HG02852 (cell line): ENCODE results near the gene PFKFB3.
"Not testable (repeated sequence)": the region's sequence is repeated elsewhere in the genome, so short reads cannot be mapped to it uniquely, and the experiment has no call there.

Experiments
- ATAC-seq: cut with Tn5 transposase; IDR thresholded peaks from one replicate; pipeline ENCODE4 v1.9.1; 2021; ENCODE audit warnings: mild to moderate bottlenecking, moderate library complexity; ENCODE audit not compliant: unreplicated experiment

Gene PFKFB3

DNA sequence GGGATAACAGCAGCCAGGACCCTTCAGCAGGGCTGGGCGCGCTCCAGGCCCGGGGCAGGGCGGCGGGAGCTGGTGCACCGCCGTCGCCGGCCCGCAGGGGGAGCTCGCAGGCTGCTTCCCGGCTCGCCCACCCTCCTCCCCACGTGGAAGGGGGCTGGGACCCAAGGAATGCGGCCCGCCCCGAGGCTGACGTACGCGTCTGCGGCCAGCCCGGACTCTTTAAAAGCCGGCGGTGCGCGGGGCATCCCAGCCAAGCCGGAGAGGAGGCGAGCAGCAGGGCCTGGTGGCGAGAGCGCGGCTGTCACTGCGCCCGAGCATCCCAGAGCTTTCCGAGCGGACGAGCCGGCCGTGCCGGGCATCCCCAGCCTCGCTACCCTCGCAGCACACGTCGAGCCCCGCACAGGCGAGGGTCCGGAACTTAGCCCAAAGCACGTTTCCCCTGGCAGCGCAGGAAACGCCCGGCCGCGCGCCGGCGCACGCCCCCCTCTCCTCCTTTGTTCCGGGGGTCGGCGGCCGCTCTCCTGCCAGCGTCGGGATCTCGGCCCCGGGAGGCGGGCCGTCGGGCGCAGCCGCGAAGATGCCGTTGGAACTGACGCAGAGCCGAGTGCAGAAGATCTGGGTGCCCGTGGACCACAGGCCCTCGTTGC, at the start of gene PFKFB3:
PFKFB3 (plus strand) TSS at position 249 of the 647 bp plus-strand sequence; CDS start at position 578, 329 bp downstream.
- peak; percentile 62 for ATAC-seq

DNA sequence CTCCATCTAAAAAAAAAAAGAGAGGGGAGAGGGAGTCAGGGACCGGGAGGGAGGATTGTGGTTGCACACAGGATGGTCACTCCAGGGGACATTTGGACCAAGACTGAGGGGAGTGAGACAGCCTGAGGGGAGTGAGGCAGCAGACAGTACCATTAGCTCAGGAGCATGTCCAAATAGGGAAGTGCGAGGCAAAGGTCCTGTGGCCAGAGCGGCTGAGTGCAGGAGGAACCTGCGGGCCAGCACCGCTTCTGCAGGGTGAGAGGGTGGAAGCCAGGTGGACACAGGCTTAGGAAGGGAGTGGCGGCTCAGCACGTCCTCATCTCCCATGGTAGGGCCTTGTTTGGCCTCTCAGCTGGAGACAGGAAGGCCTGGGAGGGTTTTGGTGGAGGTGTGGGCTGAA, 48.9 kb upstream of the PFKFB3 start:
- no peak for ATAC-seq

DNA sequence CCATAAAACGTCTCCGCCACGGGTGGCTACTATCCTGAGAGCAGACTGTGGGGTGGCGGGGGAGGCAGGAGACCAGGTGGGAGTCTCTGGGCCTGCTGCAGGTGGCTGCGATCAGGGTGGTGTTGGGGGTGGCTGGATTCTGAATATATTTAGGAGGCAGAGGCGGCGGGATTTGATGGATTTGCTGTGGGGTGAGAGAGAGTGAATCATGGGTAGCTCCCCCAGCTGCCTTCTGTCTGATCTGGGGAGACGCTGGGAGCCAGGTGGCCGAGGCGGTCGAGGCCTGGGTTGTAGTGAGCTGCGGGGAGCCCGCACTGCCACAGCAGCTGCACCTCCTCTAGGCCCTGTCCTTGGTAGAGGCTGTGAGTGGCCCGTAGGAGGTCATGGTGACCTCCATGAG, 48.2 kb upstream of the PFKFB3 start:
- no peak for ATAC-seq

DNA sequence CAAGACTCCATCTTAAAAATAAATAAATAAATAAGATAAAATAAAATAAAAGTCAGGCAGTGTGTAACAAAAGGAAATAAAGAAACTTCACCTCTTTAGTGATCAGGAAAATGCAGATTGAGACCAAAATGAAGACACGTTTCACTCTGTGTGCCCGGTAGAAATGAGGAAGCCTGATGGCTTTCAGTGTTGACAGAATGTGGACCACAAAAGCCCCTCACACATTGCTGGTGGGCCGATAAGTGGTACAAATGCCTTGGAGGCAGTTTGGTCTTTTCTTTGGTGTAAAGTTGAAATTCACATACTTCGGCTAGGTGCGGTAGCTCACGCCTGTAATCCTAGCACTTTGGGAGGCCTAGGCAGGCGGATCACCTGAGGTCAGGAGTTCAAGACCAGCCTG, 44.5 kb upstream of the PFKFB3 start:
- ATAC-seq, result no peak

DNA sequence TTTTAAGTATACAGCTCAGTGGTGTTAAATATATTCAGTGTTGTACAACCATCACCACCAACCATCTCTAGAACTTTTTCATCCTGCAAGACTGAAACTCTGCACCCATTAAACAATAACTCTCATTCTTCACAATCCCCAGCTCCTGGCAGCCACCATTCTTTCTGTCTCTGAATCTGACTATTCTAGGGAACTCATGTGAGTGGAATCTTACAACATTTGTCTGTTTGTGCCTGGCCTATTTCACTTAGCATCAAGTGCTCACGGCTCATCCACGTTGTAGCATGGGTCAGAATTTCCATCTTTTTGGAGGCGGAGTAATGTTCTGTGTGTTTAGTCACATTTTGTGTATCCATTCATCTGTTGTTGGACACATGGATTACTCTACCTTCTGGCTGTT, 40.8 kb upstream of the PFKFB3 start:
- ATAC-seq, result no peak

DNA sequence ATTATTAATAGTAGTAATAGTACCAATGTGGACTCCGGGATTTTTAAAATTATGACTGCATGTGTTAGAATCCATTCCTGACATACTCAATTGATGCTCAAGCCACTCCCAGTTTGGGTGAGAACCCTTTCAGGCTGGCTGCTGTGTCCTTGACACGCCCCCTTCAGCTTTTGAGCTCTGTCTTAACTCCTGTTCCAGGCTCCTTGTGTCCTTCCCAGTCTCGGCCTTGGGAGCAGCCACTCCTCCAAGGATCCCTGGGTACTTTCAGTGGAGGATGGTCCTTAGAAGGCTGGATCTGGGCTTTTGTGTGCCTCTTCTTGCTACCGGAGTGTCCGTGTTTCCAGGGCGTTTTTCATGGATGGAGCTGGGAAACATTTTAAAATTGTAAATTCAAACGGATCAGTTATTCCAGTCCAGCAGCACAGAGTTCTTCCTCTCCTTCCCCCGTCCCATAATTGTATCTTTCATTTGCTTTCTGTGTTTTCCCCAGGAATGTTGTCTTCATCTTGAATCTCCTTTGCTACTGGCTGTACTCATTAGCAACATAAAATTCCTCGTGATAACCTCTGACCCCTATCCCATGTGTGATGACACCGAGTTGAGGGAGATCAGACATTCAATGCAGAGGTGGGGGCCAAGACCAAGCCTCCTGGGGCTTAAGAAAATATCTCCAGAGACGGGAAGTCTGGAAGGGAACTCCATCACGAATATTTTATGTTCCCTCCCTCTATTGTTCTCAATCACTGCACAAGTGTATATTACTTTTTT, 40.0 kb upstream of the PFKFB3 start:
- ATAC-seq, result no peak

DNA sequence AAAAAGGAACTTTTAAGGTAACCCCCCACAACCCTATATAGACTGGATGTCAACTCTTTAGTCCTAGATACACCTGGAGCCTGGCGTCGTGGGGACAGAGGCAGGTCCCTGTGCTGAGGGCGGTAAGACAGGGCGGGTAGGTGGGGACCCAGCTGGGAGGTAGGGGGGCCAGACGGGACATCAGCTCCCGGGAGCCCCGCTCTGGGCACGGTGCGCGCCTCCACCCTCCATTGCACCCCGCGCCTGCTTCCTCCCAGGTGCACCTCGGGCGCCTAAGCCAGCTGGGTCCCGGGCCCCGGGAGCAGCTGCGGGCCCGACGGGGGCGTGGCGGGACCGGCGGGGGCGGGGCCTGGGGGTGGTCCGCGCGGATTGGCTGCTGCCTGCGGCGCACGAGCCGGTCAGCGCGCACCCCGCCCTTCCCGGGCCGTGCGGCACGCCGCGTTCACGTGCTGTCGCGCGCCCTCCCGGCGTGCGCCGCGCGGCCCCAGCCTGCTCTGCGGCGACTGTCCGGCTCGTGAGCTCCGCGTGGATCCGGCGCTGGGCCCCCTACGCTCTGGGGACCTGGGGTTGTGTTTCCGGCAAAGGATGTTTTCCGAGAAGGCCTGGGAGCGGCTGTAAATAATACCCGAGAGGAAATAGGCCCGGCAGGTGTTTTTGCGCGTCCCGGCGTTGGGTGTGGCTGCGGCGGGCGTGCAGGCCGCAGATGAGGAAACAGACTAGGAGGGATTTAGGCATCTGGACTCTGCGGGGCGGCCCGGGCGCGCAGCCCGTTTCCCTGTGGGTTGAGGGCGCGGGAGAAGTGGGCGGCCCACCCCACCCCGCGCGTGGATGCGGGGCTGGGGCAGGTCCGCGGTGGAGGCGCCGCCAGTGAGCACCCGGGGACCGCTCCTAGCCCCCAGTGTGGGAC, 39.1 kb upstream of the PFKFB3 start:
- peak; percentile 96 for ATAC-seq

DNA sequence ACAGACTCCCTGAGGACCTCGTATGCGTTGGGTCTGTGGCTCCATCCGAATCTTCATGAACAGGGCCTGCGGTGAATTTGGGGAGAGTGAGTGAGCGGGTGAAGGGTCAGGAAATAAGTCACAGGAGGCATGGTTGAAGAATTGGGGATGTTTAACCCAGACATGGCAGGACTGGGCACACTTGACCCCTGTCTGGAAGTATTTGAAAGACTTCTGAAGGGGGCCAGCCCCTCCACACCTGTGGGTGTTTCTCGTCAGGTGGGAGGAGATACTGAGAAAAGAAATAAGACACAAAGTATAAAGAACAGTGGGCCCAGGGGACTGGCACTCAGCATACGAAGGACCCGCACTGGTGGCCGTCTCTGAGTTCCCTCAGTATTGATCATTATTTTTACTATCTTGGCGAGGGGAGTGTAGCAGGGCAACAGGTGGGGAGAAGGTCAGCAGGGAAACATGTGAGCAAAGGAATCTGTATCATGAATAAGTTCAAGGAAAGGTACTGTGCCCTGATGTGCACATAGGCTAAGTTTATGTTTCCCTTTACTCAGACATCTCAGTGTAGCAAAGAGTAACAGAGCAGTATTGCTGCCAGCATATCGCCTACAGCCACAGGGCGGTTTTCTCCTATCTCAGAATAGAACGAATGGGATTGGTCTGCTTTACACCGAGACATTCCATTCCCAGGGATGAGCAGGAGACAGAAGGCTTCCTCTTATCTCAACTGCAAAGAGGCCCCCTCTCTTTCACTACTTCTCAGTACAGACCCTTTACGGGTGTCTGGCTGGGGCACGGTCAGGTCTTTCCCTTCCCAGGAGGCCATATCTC, 38.2 kb upstream of the PFKFB3 start:
- no peak for ATAC-seq

DNA sequence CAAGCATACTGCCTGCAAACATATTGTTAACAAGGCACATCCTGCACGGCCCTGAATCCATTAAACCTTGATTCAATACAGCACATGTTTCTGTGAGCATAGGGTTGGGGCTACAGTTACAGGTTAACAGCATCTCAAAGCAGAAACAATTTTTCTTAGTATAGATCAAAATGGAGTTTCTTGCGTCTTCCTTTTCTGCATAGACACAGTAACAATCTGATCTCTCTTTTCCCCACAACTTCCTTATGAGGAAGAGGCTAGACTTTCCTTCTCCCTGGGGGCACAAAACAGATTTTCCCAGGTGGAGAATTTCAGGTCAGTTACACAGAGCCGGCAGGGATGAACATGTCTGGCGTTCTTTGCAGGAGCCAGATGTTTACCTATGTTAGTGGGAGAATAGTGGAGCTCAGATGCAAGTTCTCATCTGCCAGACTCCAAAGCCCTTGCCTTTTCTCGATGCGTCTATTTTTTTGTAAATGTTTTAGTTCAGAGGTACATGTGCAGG, 37.5 kb upstream of the PFKFB3 start:
- no peak for ATAC-seq

DNA sequence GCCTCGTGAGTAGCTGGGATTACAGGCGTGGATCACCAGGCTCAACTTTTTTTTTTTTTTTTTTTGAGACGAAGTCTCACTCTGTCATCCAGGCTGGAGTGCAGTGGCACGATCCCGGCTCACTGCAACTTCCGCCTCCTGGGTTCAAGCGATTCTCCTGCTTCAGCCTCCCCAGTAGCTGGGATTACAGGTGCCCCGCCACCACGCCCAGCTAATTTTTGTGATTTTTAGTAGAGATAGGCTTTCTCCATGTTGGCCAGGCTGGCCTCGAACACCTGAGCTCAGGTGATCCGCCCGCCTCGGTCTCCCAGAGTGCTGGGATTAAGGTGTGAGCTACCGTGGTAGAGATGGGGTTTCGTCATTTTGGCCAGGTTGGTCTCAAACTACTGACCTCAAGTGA, 36.8 kb upstream of the PFKFB3 start:
- not testable (repeated sequence) for ATAC-seq

DNA sequence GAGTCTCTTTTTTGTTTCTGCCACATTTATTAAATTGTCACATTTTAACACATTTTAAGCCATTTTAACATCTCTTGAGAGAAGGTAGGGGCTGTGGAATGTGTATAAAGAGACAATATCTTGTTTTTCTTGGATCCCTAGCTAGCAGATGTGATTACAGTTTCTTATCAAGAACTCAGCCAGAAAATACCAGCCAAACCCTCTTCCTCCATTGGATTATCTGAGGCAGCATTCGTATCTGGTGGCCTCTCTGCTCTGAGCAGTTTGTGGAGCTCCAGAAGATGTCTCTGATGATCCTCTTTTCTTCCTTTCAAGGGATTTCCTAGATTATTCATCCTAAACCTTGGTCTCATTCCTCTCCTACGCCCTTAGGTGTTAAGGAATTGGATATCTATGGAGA, 35.3 kb upstream of the PFKFB3 start:
- ATAC-seq, result no peak

DNA sequence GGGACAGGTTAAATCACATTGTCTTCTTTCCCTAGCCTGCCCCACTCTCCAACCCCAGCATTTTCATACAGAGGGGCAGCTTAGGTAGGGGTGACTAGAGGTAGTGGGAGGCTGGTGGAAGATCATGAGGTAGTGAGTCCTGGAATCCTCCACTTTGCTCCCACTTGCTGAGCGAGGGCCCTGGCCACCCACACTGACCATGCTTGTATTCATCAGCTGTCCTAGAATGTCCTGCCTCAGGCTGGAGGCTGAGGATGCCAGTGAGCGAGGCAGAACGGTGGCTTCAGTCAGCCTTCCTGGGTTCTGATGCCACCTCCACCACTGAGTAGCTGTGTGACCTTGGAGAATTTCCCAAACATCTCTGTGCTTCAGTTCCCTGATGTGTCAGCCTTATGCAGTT, 34.6 kb upstream of the PFKFB3 start:
- ATAC-seq, result no peak

DNA sequence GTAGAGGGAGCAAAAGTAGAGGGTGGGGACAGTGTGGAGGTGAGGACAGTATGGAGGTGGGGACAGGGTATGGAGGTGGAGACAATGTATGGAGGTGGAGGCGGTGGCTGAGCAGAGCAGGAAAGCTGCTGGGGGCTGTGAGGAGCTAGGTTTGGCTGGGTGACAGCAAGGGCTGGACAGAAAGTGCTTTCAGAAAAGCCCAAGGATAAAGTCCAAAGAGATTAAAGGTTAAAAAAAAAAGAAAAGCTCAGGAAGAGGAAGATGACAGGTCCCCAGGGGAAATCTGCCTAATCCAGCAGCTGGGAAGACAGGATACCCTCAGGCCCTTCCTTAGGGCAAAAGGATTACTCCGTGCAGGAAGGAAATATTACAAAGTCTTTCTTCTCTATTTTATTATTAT, 32.1 kb upstream of the PFKFB3 start:
- ATAC-seq, result no peak

DNA sequence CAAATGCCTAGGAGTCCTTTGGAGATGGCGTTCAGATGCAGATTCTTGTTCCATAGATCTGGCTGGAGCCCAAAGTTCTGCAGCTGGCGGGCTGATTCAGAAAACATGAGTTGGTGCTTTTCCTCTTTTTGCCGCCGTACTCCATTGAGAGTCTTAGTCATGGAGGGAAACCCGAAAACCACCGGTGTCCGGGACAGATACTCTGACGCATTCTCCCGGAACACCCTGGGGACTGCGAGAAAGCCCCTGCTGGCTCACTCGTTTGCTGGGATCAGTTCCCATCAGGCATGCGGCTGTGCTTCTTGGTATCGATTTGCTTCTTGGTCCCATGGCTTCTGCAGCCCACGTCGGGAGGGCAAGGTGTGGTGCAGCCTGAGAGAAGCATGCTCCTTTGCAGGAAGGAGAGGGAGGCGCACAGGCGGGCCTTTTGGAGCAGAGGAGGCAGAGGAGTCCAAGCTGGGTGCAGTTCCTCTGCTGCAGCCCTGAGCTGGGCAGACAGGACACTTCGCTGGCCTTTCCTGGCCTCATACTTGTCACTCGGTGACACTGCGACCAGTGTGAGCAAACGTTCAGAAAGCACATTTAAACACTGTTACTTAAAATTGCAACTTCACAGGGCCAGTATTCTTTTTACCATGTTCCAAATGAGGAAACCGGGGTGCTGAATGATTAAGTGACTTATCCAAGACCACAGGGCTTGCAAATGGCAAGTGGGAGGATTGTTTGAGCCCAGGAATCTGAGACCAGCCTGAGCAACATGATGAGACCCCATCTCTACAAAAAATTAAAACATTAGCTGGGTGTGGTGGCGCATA, 30.6 kb upstream of the PFKFB3 start:
- no peak for ATAC-seq

DNA sequence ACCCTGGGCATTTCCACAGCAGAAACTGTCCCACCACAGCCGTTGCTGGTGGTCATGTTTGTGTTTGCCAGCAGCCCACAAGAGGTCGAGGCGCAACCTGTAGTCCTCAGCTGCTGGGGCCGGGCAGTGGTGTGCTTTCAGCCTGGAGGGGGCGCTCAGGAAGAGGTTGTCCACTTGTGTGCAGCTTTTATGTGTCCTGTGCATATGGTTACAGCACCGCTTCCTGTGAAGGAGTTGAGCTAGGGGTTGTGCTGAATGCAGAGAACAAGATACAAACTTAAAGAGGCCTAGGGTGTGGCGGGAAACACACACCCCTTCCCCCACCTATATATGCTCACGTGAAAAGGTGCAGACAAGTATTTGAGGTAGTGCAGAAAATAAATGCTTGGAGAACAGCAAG, 29.5 kb upstream of the PFKFB3 start:
- no peak for ATAC-seq

DNA sequence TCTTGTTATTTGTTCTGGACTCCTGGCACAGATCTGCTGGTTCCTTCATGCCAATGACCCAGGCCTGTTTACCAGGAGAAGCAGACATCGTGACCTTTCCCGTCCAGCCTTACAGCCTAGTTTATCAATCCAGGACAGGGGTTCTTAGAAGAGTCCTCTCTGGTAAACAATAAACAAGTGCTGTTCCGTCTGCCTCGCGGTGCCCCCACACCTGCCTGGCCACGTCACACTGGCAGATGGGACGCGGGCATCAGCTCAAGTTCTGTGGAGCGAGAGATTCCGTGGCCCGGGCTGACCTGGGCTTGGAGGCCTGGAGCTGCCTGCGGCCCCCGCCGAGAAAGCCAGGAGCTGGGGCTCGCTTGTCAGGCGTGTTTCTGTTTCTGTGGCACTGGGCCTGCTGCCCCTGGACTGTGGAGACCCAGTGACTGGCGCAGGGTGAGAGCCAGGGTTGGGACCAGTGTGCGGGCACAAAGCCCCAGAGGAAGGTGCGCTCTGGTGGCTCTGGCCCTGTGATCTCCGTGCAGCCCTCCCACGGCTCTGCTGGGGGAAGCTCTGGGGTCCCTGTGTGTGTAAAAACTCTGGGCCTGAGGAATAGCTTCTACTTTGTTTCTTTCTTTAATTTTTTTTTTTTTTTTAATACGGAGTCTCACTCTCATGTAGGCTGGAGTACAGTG, 28.4 kb upstream of the PFKFB3 start:
- no peak for ATAC-seq

DNA sequence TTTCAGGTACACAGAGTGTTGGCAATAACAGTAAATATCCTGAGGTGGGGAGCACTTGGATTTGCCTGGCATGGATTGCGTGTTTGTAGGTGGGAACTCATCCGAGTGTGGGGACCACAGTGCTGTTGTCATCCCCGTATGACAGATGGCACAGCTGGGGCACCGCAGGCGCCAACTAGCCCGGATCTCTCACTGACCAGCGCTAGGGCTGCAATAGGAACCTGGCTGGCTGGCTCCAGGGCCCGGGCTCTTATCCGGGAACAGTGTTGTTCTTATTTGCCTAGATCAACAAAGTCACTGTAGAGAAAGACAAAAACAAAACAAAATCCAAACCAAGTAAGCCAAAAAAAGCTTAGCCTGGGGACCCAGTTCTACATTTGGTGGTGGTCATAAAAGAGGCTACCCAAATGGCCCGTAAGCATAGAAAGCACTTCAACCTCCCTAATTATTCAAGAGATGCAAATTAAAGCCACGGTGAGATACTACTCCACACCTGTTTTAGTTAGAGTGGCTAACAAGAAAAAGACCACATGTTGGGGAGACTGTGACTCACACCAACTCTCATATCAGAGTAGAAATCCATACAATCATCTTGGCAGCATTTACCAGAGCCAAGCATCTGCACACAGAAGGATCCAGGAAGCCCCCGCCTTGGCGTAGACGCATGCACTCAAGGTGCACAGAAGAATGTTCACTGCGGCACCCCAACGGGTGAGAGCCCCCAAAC, 27.2 kb upstream of the PFKFB3 start:
- no peak for ATAC-seq

DNA sequence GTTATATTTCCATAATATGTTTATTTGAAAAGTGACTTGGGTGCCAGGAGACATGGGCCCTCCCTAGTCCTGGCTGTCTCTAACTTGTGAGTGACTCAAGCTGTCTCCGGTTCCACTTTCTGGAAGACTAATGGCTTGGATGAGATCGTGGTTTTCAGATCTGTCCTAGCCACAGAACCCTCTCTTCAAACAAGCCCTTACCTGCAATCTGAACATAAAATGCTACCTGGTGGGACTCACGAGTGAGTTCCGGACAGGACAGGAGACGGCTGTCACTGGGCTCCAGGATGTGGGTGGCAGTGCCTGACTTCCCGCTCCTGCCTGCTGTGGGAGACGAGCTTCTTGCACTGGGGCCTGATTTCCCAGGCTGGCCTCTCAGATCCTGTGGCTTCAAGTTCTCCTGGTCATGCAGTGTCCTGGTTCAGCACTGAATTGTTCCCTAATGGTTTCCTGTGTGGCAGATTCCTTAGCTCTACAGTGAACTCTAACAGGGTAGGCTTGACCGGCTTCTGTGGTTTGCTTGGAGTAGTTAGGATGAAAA, 26.0 kb upstream of the PFKFB3 start:
- no peak for ATAC-seq
